Measurements from ENCODE around the gene ZNF786. TPM values are rescaled to one million over a fixed set of nuclear protein-coding genes. Genes with fewer than 3 reads are reported as not detected.

The ZNF786 gene
- total and polyA plus RNA-seq, 10 of the 15 experiments (the other 5 are each of a cell fraction or from before 2014, with no cell fraction given), result 0.47 to 7.0 (median 4.2) TPM

GRCh38 chr7:149028346-149029109 is 62.0 kb downstream of the ZNF786 start, which contains the start of gene PDIA4 (continued):
- TF ChIP-seq ZBTB40 (IDR thresholded peaks at IDR 0.05; ENCODE audit: borderline replicate concordance) (peak; percentile 71; the same call in 1 of the 2 replicates), ZNF207 (IDR thresholded peaks at IDR 0.05; ENCODE audit: borderline replicate concordance) (peak; percentile 69), RFX5 (IDR thresholded peaks at IDR 0.05; ENCODE audit: low read depth, low read length) (peak; percentile 76), E2F4 (IDR thresholded peaks at IDR 0.05; ENCODE audit: low read depth, low read length) (peak; percentile 88), MAX (IDR thresholded peaks at IDR 0.05; ENCODE audit: low read depth, low read length) (peak; percentile 87; the same call in 1 of the 2 replicates), MXI1 (IDR thresholded peaks at IDR 0.05; ENCODE audit: low read depth, low read length) (peak; percentile 95), HSF1 (IDR thresholded peaks at IDR 0.05; ENCODE audit: low read depth, low read length) (no peak), FOS (IDR thresholded peaks at IDR 0.05; ENCODE audit: borderline replicate concordance, extremely low read depth, insufficient read length) (peak; percentile 20), SIN3A (IDR thresholded peaks at IDR 0.05; ENCODE audit: low read depth, low read length) (peak; percentile 68)
- TF ChIP-seq, protein P1, sequence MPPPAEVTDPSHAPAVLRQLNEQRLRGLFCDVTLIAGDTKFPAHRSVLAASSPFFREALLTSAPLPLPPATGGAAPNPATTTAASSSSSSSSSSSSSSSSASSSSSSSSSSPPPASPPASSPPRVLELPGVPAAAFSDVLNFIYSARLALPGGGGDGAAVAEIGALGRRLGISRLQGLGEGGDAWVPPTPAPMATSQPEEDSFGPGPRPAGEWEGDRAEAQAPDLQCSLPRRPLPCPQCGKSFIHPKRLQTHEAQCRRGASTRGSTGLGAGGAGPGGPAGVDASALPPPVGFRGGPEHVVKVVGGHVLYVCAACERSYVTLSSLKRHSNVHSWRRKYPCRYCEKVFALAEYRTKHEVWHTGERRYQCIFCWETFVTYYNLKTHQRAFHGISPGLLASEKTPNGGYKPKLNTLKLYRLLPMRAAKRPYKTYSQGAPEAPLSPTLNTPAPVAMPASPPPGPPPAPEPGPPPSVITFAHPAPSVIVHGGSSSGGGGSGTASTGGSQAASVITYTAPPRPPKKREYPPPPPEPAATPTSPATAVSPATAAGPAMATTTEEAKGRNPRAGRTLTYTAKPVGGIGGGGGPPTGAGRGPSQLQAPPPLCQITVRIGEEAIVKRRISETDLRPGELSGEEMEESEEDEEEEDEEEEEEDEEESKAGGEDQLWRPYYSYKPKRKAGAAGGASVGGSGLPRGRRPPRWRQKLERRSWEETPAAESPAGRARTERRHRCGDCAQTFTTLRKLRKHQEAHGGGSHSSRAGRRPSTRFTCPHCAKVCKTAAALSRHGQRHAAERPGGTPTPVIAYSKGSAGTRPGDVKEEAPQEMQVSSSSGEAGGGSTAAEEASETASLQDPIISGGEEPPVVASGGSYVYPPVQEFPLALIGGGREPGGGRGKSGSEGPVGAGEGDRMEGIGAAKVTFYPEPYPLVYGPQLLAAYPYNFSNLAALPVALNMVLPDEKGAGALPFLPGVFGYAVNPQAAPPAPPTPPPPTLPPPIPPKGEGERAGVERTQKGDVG (CRISPR knock-in tag; IDR thresholded peaks at IDR 0.05), result no peak
- TF ChIP-seq, protein P2, sequence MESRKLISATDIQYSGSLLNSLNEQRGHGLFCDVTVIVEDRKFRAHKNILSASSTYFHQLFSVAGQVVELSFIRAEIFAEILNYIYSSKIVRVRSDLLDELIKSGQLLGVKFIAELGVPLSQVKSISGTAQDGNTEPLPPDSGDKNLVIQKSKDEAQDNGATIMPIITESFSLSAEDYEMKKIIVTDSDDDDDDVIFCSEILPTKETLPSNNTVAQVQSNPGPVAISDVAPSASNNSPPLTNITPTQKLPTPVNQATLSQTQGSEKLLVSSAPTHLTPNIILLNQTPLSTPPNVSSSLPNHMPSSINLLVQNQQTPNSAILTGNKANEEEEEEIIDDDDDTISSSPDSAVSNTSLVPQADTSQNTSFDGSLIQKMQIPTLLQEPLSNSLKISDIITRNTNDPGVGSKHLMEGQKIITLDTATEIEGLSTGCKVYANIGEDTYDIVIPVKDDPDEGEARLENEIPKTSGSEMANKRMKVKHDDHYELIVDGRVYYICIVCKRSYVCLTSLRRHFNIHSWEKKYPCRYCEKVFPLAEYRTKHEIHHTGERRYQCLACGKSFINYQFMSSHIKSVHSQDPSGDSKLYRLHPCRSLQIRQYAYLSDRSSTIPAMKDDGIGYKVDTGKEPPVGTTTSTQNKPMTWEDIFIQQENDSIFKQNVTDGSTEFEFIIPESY (IDR thresholded peaks at IDR 0.05), result no peak
- TF ChIP-seq, protein P3, sequence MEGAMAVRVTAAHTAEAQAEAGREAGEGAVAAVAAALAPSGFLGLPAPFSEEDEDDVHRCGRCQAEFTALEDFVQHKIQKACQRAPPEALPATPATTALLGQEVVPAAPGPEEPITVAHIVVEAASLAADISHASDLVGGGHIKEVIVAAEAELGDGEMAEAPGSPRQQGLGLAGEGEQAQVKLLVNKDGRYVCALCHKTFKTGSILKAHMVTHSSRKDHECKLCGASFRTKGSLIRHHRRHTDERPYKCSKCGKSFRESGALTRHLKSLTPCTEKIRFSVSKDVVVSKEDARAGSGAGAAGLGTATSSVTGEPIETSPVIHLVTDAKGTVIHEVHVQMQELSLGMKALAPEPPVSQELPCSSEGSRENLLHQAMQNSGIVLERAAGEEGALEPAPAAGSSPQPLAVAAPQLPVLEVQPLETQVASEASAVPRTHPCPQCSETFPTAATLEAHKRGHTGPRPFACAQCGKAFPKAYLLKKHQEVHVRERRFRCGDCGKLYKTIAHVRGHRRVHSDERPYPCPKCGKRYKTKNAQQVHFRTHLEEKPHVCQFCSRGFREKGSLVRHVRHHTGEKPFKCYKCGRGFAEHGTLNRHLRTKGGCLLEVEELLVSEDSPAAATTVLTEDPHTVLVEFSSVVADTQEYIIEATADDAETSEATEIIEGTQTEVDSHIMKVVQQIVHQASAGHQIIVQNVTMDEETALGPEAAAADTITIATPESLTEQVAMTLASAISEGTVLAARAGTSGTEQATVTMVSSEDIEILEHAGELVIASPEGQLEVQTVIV (IDR thresholded peaks at IDR 0.05; ENCODE audit: borderline replicate concordance, partially characterized antibody), result no peak
